Hepatocyte (in vitro differentiated cells): Measurements from ENCODE around the gene SUCLG2.

Experiments
- EZH2 ChIP-seq: fragments of 200-600 bp; sonication (generic); IDR thresholded peaks from 2 replicates; pipeline ENCODE4 v1.6.1; 2016; ENCODE audit warnings: antibody characterized with exemption, mild to moderate bottlenecking, borderline replicate concordance
- EZH2phosphoT487 ChIP-seq: fragments of 200-600 bp; sonication (generic); IDR thresholded peaks from one replicate; pipeline ENCODE4 v1.6.1; 2018; ENCODE audit warnings: antibody characterized with exemption, mild to moderate bottlenecking, low read depth, moderate library complexity; ENCODE audit not compliant: unreplicated experiment, severe bottlenecking
- TF ChIP-seq, protein P1 (sequence below): fragments of 200-600 bp; sonication (generic); IDR thresholded peaks from 2 replicates; pipeline ENCODE4 v1.5.1; 2016; ENCODE audit warnings: antibody characterized with exemption, mild to moderate bottlenecking; ENCODE audit not compliant: poor library complexity

DNA sequence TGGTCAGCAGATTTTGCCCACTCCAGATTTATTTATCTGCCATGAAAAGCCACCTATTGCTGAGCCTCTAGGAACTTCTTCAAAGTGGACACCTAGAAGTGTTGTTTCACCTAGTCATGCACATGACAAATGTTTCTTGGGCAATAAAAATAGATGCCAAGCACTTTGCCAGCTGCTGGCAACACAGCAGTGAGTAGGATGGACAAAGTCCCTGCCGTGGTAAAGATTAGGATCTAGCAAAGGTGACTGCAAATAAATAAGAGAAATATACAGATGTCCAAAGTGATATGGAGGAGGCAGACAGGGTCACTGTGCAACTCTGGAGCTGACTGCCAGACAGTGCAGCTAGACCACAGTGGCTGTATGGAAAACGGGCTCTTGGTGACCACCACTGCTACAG, 137.9 kb downstream of the SUCLG2 start:
- TF ChIP-seq, protein P1, sequence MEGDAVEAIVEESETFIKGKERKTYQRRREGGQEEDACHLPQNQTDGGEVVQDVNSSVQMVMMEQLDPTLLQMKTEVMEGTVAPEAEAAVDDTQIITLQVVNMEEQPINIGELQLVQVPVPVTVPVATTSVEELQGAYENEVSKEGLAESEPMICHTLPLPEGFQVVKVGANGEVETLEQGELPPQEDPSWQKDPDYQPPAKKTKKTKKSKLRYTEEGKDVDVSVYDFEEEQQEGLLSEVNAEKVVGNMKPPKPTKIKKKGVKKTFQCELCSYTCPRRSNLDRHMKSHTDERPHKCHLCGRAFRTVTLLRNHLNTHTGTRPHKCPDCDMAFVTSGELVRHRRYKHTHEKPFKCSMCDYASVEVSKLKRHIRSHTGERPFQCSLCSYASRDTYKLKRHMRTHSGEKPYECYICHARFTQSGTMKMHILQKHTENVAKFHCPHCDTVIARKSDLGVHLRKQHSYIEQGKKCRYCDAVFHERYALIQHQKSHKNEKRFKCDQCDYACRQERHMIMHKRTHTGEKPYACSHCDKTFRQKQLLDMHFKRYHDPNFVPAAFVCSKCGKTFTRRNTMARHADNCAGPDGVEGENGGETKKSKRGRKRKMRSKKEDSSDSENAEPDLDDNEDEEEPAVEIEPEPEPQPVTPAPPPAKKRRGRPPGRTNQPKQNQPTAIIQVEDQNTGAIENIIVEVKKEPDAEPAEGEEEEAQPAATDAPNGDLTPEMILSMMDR, result no peak
- TF ChIP-seq EZH2phosphoT487, result no peak
- no peak for TF ChIP-seq EZH2
